A549 (cell line): Measurements from ENCODE around the gene MGLL.

Source experiments
- CTCF ChIP-seq: fragments of >200 bp; sonication (Bioruptor Twin); formaldehyde crosslinking; IDR thresholded peaks from 3 replicates; pipeline ENCODE4 v1.5.1; 2016
- MYC ChIP-seq: IDR thresholded peaks from 2 replicates; pipeline ENCODE4 v1.6.1; 2012; ENCODE audit warnings: mild to moderate bottlenecking, inconsistent platforms, low read length, improper control_type of control experiment, borderline replicate concordance

- no peak for TF ChIP-seq CTCF
- TF ChIP-seq MYC = no peak
These were observed 172.1 kb downstream of the MGLL start for GRCh38 chr3:127650236-127650635.
